GM18873 (cell line): ENCODE measurements around the gene FGF8.

ENCODE experiments used
- ATAC-seq: cut with Tn5 transposase; IDR thresholded peaks from one replicate; pipeline ENCODE4 v1.9.1; 2021; ENCODE audit warnings: mild to moderate bottlenecking, moderate library complexity, moderate number of reproducible peaks; ENCODE audit not compliant: unreplicated experiment, low FRiP score

FGF8 gene

GRCh38 chr10:101744267-101744666 is 31.6 kb downstream of the FGF8 start:
- ATAC-seq, result no peak

- ATAC-seq, result no peak
Observed at GRCh38 chr10:101741938-101742337, 34.0 kb downstream of the FGF8 start.

- no peak for ATAC-seq
Observed at GRCh38 chr10:101736666-101737065, 39.2 kb downstream of the FGF8 start.

GRCh38 chr10:101732096-101732495 is 43.8 kb downstream of the FGF8 start:
- no peak for ATAC-seq

GRCh38 chr10:101726115-101726387 is 49.9 kb downstream of the FGF8 start:
- no peak for ATAC-seq

GRCh38 chr10:101725296-101726114 is 50.4 kb downstream of the FGF8 start:
- no peak for ATAC-seq

- ATAC-seq, result no peak
Observed at GRCh38 chr10:101724446-101724845, 51.5 kb downstream of the FGF8 start.

GRCh38 chr10:101723176-101723575 is 52.7 kb downstream of the FGF8 start:
- no peak for ATAC-seq

GRCh38 chr10:101721806-101722205 is 54.1 kb downstream of the FGF8 start:
- no peak for ATAC-seq

- ATAC-seq, result no peak
Observed at GRCh38 chr10:101720606-101721230, 55.2 kb downstream of the FGF8 start.
